GM23248 (cell line): Measurements from ENCODE around the gene ACAA1.

Source experiments
- EZH2 ChIP-seq: fragments of 200-600 bp; sonication (generic); IDR thresholded peaks from 2 replicates; pipeline ENCODE4 v1.6.1; 2018; ENCODE audit warnings: antibody characterized with exemption, mild to moderate bottlenecking; ENCODE audit not compliant: insufficient read depth, poor library complexity, severe bottlenecking
- EZH2phosphoT487 ChIP-seq: fragments of 200-600 bp; sonication (generic); IDR thresholded peaks from 2 replicates; pipeline ENCODE4 v1.6.1; 2018; ENCODE audit warnings: antibody characterized with exemption, moderate library complexity, mild to moderate bottlenecking, low read depth; ENCODE audit not compliant: insufficient read depth

GRCh38 chr3:38083871-38084333 lies 53.0 kb downstream of the ACAA1 start:
- TF ChIP-seq EZH2 (no peak), EZH2phosphoT487 (no peak)
